Smooth muscle cell of the pulmonary artery (primary cell): Measurements from ENCODE around the gene CLN3. TPM values are rescaled to one million over a fixed set of nuclear protein-coding genes. Genes with fewer than 3 reads are reported as not detected.

Experiments used
- total RNA-seq: library from RNA; depleted of rRNA; stranded (reverse); fragments of >200 nt; gene quantifications from 2 replicates; pipeline ENCODE4 v1.2.3, GENCODE V29; 2014

Gene CLN3
- 15.7 and 21.5 TPM in 2 replicates for total RNA-seq

DNA sequence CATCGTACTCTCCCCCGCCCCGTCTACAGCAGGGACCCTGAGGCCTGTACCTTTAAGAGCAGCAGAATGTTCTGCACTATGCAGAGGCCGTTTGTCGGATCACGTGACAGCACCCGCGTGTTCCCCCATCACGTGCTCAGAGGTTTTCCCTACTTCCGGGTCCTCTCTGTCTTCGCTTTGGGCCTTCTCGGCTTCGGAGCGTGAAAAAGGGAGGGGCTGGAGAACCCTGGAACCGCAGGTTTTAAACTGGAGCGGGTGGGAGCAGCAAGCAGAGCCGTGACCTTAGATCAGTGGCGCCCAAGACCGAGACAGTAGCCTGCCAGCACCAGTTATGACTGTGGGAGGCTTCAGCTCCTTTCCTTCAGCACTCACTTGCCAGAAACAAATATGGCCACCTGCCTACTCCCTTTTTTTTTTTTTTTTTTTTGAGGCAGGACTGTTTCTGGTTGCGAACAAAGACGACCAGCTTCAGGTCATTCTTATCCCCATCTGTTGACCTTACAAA is at the start of gene CLN3:
Gene CLN3 (minus strand): TSS at position 105 of the 505 bp plus-strand sequence. CDS start 315 bp downstream, outside the sequence.

GRCh38 chr16:28538733-28539596 is 47.1 kb upstream of the CLN3 start, which contains the start of gene NUPR1:
TSS of gene NUPR1 (minus strand) at chr16:28538974. CDS start at chr16:28538907, 67 bp downstream.

GRCh38 chr16:28494121-28494851 is 2.4 kb upstream of the CLN3 start, which contains the start of gene APOBR:
TSS of gene APOBR (plus strand) at chr16:28494643. CDS start at chr16:28494682, 39 bp downstream.

Other genes starting within 250 kb of the CLN3 start
- under 0.01 and 0.03 TPM in 2 replicates for gene SBK1, start 199.5 kb downstream of the CLN3 start, total RNA-seq
- gene NPIPB6, start 128.6 kb downstream of the CLN3 start, total RNA-seq = 0.85 and 0.89 TPM in 2 replicates
- gene EIF3CL, start 88.2 kb downstream of the CLN3 start, total RNA-seq = 105 and 115 TPM in 2 replicates
- gene NPIPB7, start 19.7 kb downstream of the CLN3 start, total RNA-seq = not detected in 2 replicates
- not detected in 2 replicates for gene APOBR, start 2.6 kb upstream of the CLN3 start, total RNA-seq
- not detected in 2 replicates for gene IL27, start 14.8 kb upstream of the CLN3 start, total RNA-seq
- gene NUPR1, start 46.9 kb upstream of the CLN3 start, total RNA-seq = 25.6 and 31.5 TPM in 2 replicates
- gene SGF29, start 61.8 kb upstream of the CLN3 start, total RNA-seq = 5.3 and 11.7 TPM in 2 replicates
- gene SULT1A2, start 105.0 kb upstream of the CLN3 start, total RNA-seq = not detected in 2 replicates
- 0.50 and 3.8 TPM in 2 replicates for gene SULT1A1, start 118.0 kb upstream of the CLN3 start, total RNA-seq
- gene NPIPB8, start 146.0 kb upstream of the CLN3 start, total RNA-seq = 0.13 and 0.52 TPM in 2 replicates
- 165 and 230 TPM in 2 replicates for gene EIF3C, start 219.4 kb upstream of the CLN3 start, total RNA-seq